GM20000 (cell line): ENCODE data around the gene IRX4.

Experiments
- DNase-seq: peaks from one replicate; pipeline ENCODE4 v3.0.0; 2012; ENCODE audit warnings: low spot score
- TF ChIP-seq, protein P1 (sequence below): IDR thresholded peaks from 2 replicates; pipeline ENCODE4 v1.5.1; 2012; ENCODE audit warnings: mild to moderate bottlenecking, control low read depth; ENCODE audit errors: extremely low read depth, missing control alignments

Gene IRX4

DNA sequence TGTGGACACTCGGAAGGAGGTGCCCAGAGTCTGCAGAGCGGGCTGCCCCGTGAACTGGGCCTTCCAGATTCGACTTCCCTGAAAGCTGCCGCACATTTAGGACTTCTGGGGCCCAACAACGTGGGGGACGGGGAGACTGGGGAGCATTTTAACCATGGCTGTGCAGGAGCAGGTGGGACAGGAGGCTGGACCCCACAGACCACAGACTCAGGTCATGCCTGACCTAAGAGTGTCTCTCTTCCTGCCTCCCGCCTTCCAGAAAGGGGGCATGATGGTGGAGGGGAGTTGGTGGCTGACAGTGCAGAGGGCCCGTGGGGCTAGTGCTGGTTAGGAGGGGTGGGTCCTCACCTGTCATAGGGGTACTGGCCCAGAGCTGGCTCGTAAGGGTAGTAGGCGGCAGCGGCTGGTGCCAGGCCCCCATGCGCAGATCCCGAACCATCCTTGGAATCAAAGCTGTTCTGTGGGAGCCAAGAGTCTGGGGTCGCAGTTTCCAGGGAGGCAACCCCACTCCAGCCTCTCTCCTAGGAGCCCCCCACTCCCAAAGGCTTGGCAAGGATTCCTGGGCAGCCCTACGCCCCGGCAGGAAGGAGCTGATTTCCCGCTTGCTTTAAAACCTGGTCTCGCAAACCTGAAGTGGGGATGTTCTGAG, 2.2 kb downstream of the IRX4 start:
- DNase-seq, result no peak
- TF ChIP-seq, protein P1, sequence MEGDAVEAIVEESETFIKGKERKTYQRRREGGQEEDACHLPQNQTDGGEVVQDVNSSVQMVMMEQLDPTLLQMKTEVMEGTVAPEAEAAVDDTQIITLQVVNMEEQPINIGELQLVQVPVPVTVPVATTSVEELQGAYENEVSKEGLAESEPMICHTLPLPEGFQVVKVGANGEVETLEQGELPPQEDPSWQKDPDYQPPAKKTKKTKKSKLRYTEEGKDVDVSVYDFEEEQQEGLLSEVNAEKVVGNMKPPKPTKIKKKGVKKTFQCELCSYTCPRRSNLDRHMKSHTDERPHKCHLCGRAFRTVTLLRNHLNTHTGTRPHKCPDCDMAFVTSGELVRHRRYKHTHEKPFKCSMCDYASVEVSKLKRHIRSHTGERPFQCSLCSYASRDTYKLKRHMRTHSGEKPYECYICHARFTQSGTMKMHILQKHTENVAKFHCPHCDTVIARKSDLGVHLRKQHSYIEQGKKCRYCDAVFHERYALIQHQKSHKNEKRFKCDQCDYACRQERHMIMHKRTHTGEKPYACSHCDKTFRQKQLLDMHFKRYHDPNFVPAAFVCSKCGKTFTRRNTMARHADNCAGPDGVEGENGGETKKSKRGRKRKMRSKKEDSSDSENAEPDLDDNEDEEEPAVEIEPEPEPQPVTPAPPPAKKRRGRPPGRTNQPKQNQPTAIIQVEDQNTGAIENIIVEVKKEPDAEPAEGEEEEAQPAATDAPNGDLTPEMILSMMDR, result no peak

DNA sequence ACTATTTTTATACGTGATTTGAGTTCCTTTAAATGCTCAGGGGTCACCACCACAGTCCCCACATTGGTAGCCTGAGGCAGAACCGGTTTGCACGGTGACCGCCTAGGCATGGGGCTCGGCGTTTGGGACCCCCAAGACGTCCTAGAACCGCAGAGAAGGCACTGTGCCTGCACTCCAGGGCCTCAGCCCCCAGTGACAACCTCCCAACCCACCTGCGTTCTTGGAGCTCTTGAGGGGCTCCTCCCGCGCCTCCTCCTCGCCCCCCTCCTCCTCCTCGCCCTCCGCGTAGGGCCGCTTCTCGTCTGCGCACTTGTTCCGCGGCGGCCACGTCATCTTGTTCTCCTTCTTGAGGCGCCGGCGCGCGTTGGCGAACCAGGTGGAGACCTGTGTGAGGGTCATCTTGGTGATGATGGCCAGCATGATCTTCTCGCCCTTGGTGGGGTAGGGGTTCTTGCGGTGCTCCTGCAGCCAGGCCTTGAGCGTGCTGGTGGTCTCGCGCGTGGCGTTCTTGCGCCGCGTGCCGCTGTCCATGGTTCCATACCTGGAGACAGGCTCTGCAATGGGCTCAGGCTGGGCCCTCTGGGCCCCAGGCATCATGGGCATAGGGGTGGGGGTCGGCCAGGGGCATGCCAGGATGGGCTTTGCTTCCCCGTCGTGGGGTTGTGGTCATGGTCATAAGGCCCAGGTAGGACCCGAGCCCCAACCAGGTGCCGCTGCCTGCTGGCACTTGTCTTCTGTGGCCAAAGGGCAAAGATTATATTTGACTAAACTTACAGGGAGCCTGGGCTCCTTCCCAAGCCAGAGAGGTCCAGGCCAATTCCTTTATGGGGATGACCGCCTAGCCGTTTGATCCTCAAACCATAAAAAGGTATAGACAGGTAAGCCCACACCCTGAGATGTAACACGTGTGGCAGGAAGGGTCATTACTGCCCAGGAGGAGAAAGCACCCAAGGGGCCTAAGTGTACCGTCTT, 3.1 kb downstream of the IRX4 start:
- DNase-seq, result no peak
- TF ChIP-seq, protein P1, result no peak

DNA sequence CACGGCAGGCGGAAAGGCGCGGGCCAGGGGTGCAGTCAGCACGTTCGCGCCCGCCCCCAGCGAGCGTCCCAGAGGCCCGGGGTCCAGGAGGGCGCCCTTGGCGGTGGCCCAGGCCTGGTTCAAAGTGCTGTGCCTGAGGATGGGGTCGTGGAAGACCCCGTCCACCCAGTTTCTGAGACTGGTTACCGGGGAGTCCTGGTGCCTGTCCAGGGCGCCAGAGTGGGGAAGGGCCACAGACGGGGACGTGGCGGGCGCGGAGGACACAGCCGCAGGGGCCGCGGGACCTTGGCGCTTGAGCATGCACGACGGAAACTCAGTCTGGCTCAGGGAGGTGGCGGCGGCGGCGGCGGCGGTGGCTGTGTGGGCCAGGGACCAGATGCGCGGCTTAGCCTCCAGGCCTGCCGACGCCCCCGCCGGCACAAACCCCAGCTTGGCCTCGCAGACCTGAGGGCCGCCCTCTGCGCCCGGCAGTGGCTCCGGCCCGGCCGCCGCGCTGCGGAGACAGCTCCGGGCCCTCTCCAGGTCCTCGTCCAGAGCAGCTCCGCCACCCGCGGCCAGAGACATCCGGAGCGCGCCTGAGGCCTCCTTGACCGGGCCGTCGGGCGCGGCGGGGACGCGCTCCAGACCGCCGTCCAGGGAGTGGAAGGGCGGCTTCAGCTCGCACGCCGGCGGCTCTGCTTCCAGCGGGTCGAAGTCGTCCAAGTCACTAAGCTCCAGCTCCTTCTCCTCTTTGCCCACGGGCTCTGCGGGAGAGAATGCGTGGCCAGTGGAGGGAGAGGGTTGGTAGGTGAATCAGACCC, 4.5 kb downstream of the IRX4 start:
- TF ChIP-seq, protein P1, result no peak

DNA sequence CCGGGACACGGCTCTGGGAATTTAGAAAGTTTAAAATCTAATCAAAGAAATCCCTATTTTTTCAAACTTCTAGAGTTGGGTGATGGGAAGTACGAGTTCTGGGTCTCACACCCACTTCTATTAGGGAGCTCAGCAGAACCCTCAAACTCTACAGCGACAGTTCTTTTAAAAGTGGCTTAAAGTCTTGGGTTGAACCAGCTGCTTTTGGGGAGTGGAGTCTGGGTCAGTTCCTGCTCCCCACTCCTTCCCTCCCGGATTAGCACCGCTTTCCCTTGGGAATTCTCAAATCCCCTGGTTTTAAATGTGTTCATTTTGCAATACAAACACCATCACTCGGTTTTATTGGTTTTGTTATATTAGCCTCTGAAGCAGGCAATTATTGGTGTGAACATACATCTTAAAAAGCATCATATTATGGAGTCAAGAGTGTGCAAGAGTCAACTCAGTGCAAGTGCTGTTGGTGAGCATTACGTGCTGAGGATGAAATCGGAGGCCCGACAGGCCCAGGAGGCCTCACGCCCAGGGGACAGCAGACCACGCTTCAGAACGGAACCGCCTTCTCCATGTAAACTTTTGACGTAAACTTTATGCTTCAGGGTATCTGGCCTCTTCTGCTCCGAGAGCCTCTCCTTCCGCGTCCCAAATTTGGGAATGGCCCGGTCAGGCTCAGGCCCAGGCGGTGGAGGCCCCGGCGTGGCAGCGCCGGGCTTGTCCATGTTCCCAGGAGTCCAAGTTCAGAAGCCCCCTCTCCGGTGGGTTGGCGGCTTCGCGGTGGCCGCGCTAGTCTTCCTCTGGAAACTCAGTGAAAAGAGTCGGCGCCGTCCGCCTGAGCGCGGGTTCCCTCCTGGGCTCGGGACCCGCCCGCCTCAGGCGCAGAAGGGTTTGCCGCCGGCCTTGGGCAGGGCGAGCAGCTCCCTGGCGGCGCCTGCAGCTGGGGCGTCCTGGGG, 5.3 kb downstream of the IRX4 start:
- TF ChIP-seq, protein P1, result no peak
- DNase-seq, result no peak

More for the DNA sequence above, 4.5 kb downstream of the IRX4 start:
- no peak for DNase-seq

DNA sequence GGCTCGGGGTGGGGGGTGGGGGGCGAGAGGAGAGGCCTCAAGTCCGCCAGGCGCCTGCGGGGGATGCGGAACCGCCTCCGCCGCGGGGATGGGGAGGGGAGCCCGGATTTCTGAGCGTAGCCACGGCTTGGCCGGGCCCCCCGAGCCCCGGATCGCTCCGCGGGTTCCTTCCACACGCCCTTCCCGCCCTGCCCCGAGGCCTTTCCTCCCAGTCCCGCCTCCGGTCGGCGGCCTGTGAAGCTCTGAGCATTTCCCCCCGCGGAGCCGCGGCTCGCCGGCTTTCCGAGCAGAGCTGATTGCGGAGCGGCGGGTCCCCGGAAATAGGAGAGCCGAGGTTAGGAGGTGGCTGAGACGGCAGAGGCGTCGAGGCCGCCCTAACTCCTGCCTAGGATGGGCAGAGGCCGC, 6.1 kb downstream of the IRX4 start:
- TF ChIP-seq, protein P1, result no peak
- no peak for DNase-seq

DNA sequence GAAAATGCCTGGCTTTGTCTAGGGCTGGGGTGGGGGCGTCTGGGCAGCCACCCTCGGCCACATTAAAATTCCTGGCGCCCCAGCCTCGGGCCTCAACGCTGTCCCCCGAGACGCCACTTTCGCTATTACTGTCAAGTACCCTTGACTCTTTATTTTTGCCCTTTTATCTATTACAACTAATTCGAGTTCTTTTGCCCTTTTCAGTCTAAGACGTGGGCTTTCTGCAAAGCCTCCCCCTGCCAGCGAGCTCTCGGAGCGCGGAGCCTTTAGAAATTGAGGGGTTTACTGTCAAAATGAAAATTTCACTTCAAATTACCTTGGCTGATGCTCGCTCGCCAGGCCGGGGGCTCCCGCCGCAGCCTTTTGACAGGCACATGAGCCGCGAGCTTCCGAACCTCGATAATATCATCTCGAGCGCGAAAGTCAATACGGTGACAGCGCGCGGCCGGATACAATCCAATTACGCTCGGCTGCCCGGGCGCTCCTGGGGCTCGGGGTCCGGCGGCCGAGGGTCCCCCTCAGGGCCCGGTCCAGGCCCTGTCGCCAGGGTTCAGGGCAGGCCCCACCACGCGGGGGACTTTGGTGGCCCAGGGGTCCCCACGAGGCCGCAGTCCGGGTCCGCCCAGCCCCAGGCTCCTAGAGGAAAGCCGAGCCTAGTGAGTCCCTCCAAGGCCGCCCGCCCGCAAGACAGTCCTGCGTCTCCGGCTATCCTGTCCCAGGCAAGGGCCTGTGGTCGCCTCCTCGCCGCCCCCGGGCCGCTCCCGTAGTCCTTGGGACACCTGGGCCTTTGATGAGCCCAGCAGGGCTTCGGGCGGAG, 6.7 kb downstream of the IRX4 start:
- DNase-seq, result no peak
- TF ChIP-seq, protein P1, result no peak
